Activated naive CD4-positive, alpha-beta T cell treated with anti-CD3 and anti-CD28 coated beads, Interleukin-2, amount 50 U/mL, for 24 hours (primary cell): ENCODE measurements around the gene ATOH8.

Experiments used
- H3K27ac Mint-ChIP-seq: one replicate; pipeline ENCODE4 v1.8.0; 2021; ENCODE audit warnings: mild to moderate bottlenecking, mixed read lengths
- H3K27me3 Mint-ChIP-seq: one replicate; pipeline ENCODE4 v1.8.0; 2021; ENCODE audit warnings: mixed read lengths
- H3K36me3 Mint-ChIP-seq: one replicate; pipeline ENCODE4 v1.8.0; 2021; ENCODE audit warnings: mixed read lengths
- H3K4me1 Mint-ChIP-seq: one replicate; pipeline ENCODE4 v1.8.0; 2021; ENCODE audit warnings: mixed read lengths
- H3K4me3 Mint-ChIP-seq: one replicate; pipeline ENCODE4 v1.8.0; 2021; ENCODE audit warnings: mild to moderate bottlenecking, mixed read lengths
- H3K9me3 Mint-ChIP-seq: one replicate; pipeline ENCODE4 v1.8.0; 2021; ENCODE audit warnings: mixed read lengths

The ATOH8 gene

DNA sequence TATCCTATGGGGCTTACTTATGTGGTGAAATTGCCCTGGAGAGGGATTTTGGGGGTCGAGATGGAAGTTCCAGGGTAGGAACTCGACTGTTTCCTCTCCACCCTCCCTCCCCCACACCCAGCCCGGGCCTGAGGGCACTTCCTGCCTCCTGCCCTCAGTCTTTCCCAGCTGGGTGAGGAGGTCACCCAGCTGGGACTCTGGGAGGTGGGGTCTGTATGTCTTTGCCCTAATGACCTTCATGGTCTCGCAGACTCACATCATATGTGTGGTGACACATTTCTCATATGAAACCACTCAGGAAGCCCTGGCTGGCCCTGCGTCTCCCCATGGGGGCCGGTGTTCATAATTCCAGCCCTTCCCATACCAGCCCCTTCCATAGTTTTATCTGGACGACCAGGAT is 12.4 kb downstream of the ATOH8 start:
- Mint-ChIP-seq H3K9me3 (no peaks in the 10 kb centered on the region), H3K36me3 (no peaks in the 10 kb centered on the region), H3K4me1 (peaks cover 3% of the 10 kb centered on the region), H3K27me3 (peaks cover 24% of the 10 kb centered on the region), H3K4me3 (no peak overlapping the region), H3K27ac (no peak overlapping the region)

DNA sequence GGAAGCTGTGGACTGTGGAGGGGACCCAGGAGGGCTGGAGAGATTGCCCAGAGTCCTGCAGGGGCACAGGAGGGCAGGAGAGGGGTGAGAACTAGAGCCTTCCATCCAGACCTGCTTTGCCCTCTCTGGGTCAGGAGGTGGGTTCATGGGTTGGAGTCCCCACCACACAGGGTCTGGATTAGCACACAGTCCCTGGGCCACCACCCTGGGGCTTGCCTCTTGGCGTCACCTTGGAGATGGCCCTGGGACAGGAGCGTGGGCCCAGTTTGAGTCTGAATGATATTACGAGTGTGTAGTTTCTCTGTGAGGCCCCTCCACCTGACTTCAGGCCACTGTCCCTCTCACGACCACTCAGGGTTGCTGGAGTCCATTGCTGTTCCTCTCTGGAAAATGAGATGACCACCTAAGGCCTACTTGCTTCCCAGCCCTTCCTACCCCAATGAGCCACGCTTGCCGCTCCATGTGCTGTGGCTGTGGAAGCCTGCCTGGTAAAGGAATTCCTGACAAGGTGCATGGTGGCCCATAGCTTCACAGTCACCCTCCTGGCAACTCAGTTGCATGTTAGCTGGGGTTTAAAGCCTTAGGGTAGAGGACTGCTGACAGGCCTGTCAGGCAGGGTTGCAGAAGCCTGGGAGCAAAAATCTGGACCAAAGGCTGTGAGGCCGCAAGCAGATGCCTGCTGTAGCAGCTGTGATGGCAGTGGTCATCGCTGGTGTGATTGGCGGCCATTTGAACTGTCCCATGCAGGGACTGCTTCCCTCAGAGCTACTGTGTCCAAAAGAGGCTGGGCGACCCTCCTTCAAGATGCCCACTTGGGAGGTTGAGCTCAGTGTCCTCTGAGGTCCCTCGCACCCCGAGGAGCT is 14.2 kb downstream of the ATOH8 start:
- Mint-ChIP-seq H3K4me1 (peaks cover 3% of the 10 kb centered on the region), H3K9me3 (no peaks in the 10 kb centered on the region), H3K4me3 (no peak overlapping the region), H3K36me3 (peaks cover 2% of the 10 kb centered on the region), H3K27me3 (peaks cover 31% of the 10 kb centered on the region), H3K27ac (no peak overlapping the region)

DNA sequence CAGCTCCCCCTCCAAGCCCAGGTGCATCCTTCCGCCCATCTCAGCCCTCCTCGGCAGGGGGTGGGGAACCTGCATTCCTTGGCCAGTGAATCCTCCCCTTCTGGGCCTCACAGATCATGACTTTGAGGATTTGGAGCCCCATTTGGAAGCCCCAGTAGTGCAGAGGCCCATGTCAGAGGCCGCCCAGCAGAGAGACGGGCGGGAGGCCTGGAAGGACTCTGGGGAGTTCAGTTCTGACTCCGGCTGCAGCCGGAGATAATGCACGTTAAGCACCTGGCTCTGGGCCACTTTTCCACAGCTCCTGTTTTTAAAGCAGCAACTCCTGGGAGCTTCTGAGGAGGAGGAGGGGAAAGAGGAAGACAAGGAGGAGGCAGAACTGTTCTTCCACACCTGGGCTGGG is 14.9 kb downstream of the ATOH8 start:
- Mint-ChIP-seq H3K27ac (no peak overlapping the region), H3K4me3 (no peak overlapping the region), H3K27me3 (peaks cover 30% of the 10 kb centered on the region), H3K9me3 (no peaks in the 10 kb centered on the region), H3K36me3 (peaks cover 2% of the 10 kb centered on the region), H3K4me1 (peaks cover 3% of the 10 kb centered on the region)

DNA sequence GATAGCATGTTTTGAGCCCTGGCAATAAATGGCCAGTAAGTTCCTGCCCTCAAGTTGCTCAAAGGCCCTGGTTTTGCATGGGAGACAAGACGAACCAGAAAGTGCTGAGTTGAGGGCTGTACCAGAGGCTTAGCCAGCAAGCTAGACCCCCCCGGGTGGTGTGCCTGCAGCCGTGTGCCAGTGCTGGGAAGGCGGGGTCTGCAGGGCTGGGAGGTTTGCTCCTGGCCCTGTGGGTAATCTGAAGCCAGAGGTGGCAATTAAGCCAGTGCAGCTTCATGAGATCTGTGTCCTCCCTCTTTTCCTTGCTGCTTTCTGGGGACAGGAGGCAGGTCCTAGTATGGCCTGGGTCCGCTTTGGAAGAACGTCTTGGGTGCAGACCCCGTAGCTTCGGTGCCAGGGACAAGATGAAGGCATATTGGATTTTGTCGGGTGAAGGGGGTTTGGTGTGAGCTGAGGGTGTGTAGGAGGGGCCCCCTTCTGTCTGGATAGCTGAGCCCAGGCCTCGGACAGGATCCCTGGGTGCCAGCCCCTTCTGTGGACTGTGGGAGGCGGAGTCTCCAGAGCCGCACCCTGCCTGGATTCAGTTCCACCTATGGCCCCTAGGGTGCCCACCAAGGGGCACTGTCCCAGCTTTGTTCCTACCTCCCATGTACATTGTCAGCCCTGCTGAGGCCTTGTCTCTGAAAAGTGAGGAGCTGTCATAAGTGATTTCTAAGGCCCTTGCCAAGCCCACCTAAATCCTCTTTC is 15.6 kb downstream of the ATOH8 start:
- Mint-ChIP-seq H3K9me3 (no peaks in the 10 kb centered on the region), H3K27me3 (peaks cover 30% of the 10 kb centered on the region), H3K36me3 (peaks cover 2% of the 10 kb centered on the region), H3K27ac (no peak overlapping the region), H3K4me3 (no peak overlapping the region), H3K4me1 (peaks cover 3% of the 10 kb centered on the region)

DNA sequence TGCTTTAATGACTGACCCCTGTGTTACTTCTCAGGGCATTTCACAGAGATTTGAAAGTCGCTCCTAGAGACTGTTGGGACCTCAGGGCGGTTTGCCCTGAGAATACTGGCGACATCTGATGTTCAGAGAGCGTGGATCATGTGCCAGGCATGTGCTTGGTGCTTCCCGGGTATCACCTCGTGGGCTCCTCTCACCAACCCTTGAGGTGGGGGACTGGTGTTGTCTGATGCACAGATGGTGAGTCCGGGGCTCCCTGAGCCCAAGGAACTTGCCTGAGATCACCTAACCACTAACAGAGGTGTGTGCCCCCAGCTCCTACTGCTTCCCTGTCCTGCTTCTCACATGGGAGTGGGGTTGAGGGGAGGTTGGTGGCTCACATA is 16.2 kb downstream of the ATOH8 start:
- H3K27me3 Mint-ChIP-seq = peaks cover 24% of the 10 kb centered on the region
- H3K36me3 Mint-ChIP-seq = peaks cover 2% of the 10 kb centered on the region
- no peaks in the 10 kb centered on the region for H3K9me3 Mint-ChIP-seq
- H3K4me3 Mint-ChIP-seq = no peak overlapping the region
- no peak overlapping the region for H3K27ac Mint-ChIP-seq
- H3K4me1 Mint-ChIP-seq = no peaks in the 10 kb centered on the region

DNA sequence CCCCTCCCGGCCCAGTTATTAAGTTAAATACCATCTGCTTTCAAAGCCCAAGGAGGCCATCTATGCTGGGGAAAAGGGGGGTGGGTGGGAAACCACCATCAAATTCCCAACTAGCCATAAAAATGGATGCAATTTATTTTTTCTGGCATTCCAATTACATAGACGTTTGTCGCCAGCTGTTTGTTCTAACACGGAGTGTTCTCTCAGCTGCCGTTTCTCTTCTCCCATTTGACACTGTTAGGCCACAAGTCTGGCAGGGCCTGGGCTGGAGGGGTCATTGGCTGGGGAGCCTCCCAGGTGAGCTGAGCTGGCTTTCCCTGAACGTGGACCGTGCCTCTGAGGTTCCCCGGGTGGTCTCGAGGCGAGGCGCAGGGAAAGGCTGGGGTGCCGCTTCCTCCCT is 16.6 kb downstream of the ATOH8 start:
- Mint-ChIP-seq H3K36me3 (peaks cover 2% of the 10 kb centered on the region), H3K9me3 (no peaks in the 10 kb centered on the region), H3K27me3 (peaks cover 20% of the 10 kb centered on the region), H3K4me1 (no peaks in the 10 kb centered on the region), H3K27ac (no peak overlapping the region), H3K4me3 (no peak overlapping the region)

DNA sequence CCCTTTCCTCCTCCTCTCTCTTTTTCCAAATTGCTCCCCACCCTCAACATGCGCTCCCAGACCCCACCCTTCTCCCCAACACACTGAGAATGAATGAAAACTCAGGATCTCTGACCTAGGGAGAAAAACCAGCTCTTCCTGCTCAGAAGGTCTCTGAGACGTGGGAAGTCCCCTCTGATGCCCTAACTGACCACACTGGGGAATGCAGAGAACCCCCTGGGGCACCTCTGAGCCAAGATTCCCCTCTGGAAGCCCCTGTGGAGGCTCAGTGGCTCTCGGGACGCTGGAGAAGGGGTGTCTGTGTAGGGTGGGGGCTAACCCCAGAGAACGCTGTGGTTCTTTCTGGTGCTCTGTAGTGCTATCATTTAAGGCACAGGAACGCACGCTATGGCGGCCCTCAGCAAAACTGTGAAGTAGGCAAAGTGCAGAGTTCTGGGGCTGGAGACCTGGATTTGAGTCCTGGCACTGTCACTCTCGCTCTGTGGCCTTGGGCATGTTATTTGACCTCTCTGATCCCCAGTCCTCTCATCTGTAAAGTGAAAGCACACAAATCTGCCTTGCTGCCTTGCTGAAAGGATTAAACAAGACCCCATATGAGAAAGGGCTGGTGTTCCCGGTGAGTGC is 17.1 kb downstream of the ATOH8 start:
- Mint-ChIP-seq H3K4me1 (no peaks in the 10 kb centered on the region), H3K9me3 (no peaks in the 10 kb centered on the region), H3K36me3 (peaks cover 2% of the 10 kb centered on the region), H3K27me3 (peaks cover 15% of the 10 kb centered on the region), H3K27ac (no peak overlapping the region), H3K4me3 (no peak overlapping the region)

DNA sequence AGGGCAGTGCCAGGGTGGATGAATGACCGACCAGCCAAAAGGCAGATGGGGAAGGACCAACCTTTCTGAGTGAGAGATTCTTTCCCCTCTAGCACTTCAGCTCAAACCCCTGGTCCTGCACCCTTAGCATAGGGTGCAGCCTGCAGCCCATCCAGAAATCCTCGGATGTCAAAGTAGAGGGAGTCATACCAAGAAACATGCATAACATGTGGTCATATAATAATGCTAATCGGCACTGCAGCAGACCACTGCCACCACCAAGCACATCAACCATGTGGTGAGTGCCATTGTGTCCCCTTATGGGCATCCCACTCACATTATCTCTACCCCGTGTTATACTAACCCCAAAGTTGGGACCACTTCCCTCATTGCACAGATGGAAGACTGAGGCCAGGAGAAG is 17.7 kb downstream of the ATOH8 start:
- Mint-ChIP-seq H3K27ac (peak overlapping the region; percentile 14), H3K4me3 (no peak overlapping the region), H3K4me1 (no peaks in the 10 kb centered on the region), H3K36me3 (peaks cover 2% of the 10 kb centered on the region), H3K27me3 (peaks cover 12% of the 10 kb centered on the region), H3K9me3 (no peaks in the 10 kb centered on the region)

DNA sequence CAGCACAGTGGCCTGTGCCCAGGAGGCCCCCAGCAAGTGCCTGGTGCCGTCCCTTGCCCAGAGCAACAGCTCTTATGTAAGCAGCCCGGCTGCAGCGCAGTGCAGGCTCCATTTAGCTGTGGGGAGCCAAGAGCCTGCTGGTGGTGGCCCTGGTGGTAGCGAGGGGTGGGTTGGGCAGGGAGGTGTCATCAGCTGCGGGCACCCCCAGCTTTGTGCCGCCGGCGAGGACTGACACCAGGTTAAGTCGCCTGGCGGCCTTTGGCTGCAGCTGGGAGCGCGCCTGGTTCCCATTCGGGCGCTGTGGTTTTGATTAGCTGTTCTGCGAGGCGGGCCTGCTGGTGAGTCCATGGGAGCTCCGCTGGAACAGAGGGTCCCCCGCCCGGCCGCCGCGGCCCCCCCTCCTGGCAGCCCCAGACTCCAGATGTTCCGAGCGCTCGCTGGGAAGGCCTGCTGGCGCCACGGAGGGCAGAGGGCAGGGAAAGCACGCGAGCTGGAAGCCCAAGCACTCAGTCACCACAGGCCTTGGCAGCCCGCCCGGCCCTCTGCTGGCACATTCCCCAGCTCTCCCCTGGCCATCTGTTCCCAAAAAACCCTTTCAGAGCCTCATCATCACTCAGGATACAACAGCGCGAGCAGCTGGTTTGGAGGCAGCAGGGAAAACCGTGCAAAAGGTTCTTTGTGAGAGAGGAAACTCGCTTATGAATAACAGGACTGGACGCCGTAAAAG is 18.4 kb downstream of the ATOH8 start:
- H3K4me1 Mint-ChIP-seq = no peaks in the 10 kb centered on the region
- H3K4me3 Mint-ChIP-seq = no peak overlapping the region
- H3K27me3 Mint-ChIP-seq = peaks cover 10% of the 10 kb centered on the region
- peaks cover 2% of the 10 kb centered on the region for H3K36me3 Mint-ChIP-seq
- H3K9me3 Mint-ChIP-seq = no peaks in the 10 kb centered on the region
- no peak overlapping the region for H3K27ac Mint-ChIP-seq

DNA sequence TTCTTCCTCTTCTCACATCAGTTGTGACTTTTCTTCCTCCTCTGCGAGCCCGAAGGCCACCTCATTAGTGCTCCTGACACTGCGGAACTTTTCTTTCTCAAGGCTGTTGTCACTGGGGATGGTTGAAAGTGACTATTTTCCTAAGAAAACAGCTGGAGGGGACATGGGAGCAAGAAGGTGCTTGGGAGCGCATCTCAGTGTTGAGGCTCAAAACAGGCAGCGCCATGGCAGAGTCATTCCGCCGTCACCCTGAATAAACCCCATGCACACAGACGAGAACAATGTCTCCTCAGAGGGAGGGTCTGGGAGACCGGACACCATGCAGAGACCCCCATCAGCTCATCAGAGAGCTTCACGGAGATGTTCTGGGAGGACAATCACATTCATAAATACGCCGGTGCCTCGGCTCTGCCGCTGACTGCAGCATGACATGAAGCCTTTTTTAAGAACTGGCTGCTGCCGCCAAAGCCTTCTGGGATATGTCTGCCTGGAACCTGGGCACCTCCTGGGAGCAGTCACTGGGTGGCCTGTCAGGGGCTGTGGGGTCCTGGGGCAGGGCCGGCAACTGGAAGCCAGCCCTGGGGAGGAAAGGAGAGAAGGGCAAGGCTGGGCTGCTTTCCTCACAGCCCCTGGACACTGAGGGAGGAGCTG is 19.2 kb downstream of the ATOH8 start:
- peaks cover 2% of the 10 kb centered on the region for H3K36me3 Mint-ChIP-seq
- H3K27ac Mint-ChIP-seq = no peak overlapping the region
- H3K4me3 Mint-ChIP-seq = no peak overlapping the region
- peaks cover 10% of the 10 kb centered on the region for H3K27me3 Mint-ChIP-seq
- H3K4me1 Mint-ChIP-seq = no peaks in the 10 kb centered on the region
- H3K9me3 Mint-ChIP-seq = no peaks in the 10 kb centered on the region

DNA sequence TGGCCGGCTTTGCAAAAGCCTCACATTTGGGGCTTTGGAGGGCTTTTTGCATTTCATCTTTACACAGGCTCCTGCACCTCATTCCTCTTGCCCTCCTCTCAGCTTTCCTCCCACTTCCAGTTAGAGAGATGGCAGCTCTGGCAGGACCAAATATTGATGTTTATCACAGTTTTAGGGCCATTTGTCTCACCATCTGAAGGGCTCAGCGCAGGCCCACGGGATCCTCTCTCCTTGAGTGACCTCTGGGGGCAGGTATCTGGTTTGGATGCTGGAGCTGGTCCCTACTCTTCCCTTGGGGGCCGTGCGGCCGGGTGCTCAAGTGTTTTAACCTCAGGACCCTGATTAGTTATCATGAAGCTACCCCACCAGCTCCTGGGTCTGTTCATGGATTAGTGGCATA is 19.9 kb downstream of the ATOH8 start:
- Mint-ChIP-seq H3K4me3 (no peak overlapping the region), H3K9me3 (no peaks in the 10 kb centered on the region), H3K27ac (no peak overlapping the region), H3K4me1 (no peaks in the 10 kb centered on the region), H3K36me3 (peaks cover 2% of the 10 kb centered on the region), H3K27me3 (peaks cover 10% of the 10 kb centered on the region)

DNA sequence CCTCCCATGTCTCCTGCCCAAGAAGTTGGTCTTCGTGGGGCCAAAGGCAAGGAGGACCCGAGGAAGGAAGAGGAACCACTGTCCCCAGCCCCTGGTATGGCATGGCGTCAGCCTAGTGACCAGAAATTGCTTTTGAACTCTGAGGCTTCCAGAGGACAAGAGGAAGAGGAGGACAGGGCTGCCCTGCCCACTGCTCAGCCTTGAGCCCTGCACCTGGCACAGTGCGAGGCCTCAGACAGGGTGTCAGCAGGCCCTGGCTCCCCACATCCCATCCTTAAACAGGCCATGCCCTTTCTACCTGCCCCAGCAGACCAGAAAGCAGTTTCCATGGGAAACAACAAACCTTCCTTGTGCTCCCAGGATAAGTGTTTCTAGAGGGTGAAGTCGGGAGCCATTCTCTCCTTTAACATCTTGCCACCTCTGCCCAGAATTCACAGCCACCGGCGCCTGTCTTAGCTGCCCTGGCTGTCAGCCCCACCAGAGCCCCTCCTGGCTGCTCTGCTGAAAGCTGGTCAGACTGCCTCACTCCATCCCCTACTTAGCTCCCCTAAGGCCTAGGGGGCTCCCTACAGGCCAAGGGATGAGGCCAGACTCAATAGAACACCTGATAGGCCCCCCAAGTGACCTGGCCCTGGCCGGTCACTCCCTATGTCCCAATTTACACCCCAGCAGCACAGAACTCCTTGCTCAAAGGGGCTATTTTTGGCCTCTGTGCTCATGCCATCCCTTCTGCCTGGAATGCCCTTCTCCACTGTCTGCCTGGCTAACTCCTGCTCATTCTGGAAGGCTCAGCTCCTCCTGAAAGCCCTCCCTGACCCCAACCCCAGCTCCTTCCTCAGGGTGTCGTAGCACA is 20.6 kb downstream of the ATOH8 start:
- H3K27ac Mint-ChIP-seq = no peak overlapping the region
- peaks cover 10% of the 10 kb centered on the region for H3K27me3 Mint-ChIP-seq
- H3K36me3 Mint-ChIP-seq = peaks cover 2% of the 10 kb centered on the region
- H3K4me1 Mint-ChIP-seq = no peaks in the 10 kb centered on the region
- H3K9me3 Mint-ChIP-seq = no peaks in the 10 kb centered on the region
- H3K4me3 Mint-ChIP-seq = no peak overlapping the region

DNA sequence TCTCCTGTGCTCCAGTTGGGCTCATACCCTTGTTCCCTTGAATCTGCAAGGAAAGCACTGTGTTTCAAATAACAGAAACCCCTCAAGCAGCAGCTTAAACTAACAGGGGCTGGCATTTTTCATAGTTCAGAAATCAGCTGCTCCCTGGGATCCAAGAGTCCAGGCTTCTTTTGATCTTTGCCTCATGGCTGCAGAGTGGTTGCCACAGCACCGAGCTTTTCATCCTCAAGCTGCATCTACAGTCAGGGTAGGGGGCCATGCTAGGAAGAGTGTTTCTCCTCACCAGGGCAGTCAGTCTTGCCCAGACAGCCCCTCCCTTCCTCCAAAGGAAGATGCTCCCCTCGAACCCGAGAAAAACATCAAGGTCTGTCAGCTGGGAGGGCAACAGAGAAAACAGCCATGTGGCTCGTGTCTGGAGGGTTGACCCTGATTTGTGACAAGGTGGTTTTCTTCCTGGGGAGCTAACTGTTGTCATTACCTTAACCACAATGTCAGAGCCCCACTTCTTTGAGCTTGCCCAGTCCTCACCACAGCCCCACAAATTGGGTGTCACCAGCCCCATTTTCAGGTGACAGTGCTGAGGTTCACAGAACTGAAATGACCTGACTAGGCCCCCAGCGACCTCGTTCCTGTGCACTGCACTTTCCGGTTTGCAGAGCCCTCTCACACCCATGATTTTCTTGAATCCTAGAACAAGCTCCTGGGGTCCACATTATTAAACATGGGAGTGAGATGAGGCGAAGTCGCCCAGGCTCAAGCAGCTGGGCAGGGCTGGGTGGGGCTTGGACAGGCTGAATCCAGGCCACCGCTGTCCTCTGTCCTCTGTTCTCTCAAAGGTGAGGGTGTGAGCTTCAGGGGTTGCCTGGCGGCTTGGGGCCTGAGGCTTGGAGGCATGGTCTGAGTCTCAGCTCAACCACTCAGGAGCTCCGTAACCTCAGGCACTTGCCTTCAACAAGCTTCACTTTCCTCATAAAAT is 21.9 kb downstream of the ATOH8 start:
- H3K27me3 Mint-ChIP-seq = peaks cover 10% of the 10 kb centered on the region
- no peaks in the 10 kb centered on the region for H3K4me1 Mint-ChIP-seq
- no peak overlapping the region for H3K4me3 Mint-ChIP-seq
- no peak overlapping the region for H3K27ac Mint-ChIP-seq
- H3K9me3 Mint-ChIP-seq = no peaks in the 10 kb centered on the region
- peaks cover 2% of the 10 kb centered on the region for H3K36me3 Mint-ChIP-seq
